HepG2 (cell line): ENCODE results near the gene HES6. TPM values are rescaled to one million over a fixed set of nuclear protein-coding genes. Genes with fewer than 3 reads are reported as not detected.
A peak's percentile ranks its signal among the peaks of the same experiment; 100 is the strongest.

ENCODE experiments used
- EHMT2 ChIP-seq: fragments of 200-600 bp; sonication (generic); IDR thresholded peaks from 2 replicates; pipeline ENCODE4 v1.7.0; 2017; ENCODE audit warnings: antibody characterized with exemption, low read depth, low read length, borderline replicate concordance
- GLI4 ChIP-seq: sonication (generic); formaldehyde crosslinking; IDR thresholded peaks from 2 replicates; pipeline ENCODE4 v1.5.1; 2020; ENCODE audit warnings: missing genetic modification reagents, mild to moderate bottlenecking, moderate library complexity, borderline replicate concordance
- HHEX ChIP-seq: IDR thresholded peaks from 2 replicates; pipeline ENCODE4 v1.6.1; 2016; ENCODE audit warnings: control low read depth
- HIC2 ChIP-seq: sonication (generic); formaldehyde crosslinking; IDR thresholded peaks from 2 replicates; pipeline ENCODE4 v1.9.0; 2022; ENCODE audit warnings: low read depth, missing genetic modification reagents
- HOXA5 ChIP-seq: sonication (generic); formaldehyde crosslinking; IDR thresholded peaks from 2 replicates; pipeline ENCODE4 v1.4.0; 2020; ENCODE audit warnings: missing genetic modification reagents
- MED13 ChIP-seq: sonication (generic); formaldehyde crosslinking; IDR thresholded peaks from 2 replicates; pipeline ENCODE4 v1.5.0; 2020; ENCODE audit warnings: missing genetic modification reagents
- MIER2 ChIP-seq: IDR thresholded peaks from 2 replicates; pipeline ENCODE4 v1.6.1; 2016; ENCODE audit warnings: missing biosample characterization, missing genetic modification reagents
- STAG1 ChIP-seq: sonication (generic); formaldehyde crosslinking; IDR thresholded peaks from 2 replicates; pipeline ENCODE4 v1.4.0; 2020; ENCODE audit warnings: missing genetic modification reagents
- ZBTB4 ChIP-seq: sonication (generic); formaldehyde crosslinking; IDR thresholded peaks from 2 replicates; pipeline ENCODE4 v1.4.0; 2020; ENCODE audit warnings: missing genetic modification reagents, mild to moderate bottlenecking, borderline replicate concordance
- ZFP36 ChIP-seq: fragments of 150-350 bp; IDR thresholded peaks from 2 replicates; pipeline ENCODE4 v1.6.1; 2018; ENCODE audit warnings: borderline replicate concordance, low read length, low read depth; ENCODE audit not compliant: partially characterized antibody
- ZFP91 ChIP-seq: sonication (generic); formaldehyde crosslinking; IDR thresholded peaks from 2 replicates; pipeline ENCODE4 v1.9.0; 2022; ENCODE audit warnings: missing genetic modification reagents, mild to moderate bottlenecking, borderline replicate concordance
- ZMYM4 ChIP-seq: sonication (generic); formaldehyde crosslinking; IDR thresholded peaks from 2 replicates; pipeline ENCODE4 v1.8.1; 2023; ENCODE audit warnings: mild to moderate bottlenecking, missing genetic modification reagents
- ZNF282 ChIP-seq: fragments of 450-650 bp; IDR thresholded peaks from 2 replicates; pipeline ENCODE4 v1.6.1; 2018; ENCODE audit not compliant: partially characterized antibody
- ZNF543 ChIP-seq: sonication (generic); formaldehyde crosslinking; IDR thresholded peaks from 2 replicates; pipeline ENCODE4 v1.4.0; 2020; ENCODE audit warnings: mild to moderate bottlenecking, missing genetic modification reagents
- polyA plus RNA-seq, 8 experiments: library from polyadenylated mRNA; depleted of rRNA in 3 of 8; stranded (reverse) in 7 of 8; unstranded in 1 of 8; fragments of >200 nt; fragmentation: Illumina TruSeq in 4 of 8; extraction: Trizol in 4 of 8; gene quantifications; 2 replicates each; pipeline versions ENCODE4 v1.2.1 to v1.2.3, GENCODE V29; 2011 to 2016; ENCODE audit warnings: low read depth in 4 of 8, missing spikeins in 1 of 8, mixed read lengths in 1 of 8; ENCODE audit not compliant: insufficient read depth in 1 of 8
- total RNA-seq, 5 experiments: library from RNA; depleted of rRNA; stranded (reverse); fragments of >200 nt; fragmentation: Illumina TruSeq; extraction: Trizol; gene quantifications; 2 replicates each; pipeline ENCODE4 v1.2.3, GENCODE V29; 2016; ENCODE audit warnings: low read depth in 1 of 5
- TF ChIP-seq, protein P1 (sequence below): IDR thresholded peaks from 2 replicates; pipeline ENCODE4 v1.6.1; 2016; ENCODE audit warnings: mild to moderate bottlenecking, missing biosample characterization, missing genetic modification reagents
- TF ChIP-seq, protein P2 (sequence below): sonication (generic); formaldehyde crosslinking; IDR thresholded peaks from 2 replicates; pipeline ENCODE4 v1.5.0; 2020; ENCODE audit warnings: mild to moderate bottlenecking, missing genetic modification reagents

Gene HES6
- total and polyA plus RNA-seq, 2 of the 13 experiments (the other 11 are each of a cell fraction or from before 2014, with no cell fraction given): 19.5 to 82.8 TPM

DNA sequence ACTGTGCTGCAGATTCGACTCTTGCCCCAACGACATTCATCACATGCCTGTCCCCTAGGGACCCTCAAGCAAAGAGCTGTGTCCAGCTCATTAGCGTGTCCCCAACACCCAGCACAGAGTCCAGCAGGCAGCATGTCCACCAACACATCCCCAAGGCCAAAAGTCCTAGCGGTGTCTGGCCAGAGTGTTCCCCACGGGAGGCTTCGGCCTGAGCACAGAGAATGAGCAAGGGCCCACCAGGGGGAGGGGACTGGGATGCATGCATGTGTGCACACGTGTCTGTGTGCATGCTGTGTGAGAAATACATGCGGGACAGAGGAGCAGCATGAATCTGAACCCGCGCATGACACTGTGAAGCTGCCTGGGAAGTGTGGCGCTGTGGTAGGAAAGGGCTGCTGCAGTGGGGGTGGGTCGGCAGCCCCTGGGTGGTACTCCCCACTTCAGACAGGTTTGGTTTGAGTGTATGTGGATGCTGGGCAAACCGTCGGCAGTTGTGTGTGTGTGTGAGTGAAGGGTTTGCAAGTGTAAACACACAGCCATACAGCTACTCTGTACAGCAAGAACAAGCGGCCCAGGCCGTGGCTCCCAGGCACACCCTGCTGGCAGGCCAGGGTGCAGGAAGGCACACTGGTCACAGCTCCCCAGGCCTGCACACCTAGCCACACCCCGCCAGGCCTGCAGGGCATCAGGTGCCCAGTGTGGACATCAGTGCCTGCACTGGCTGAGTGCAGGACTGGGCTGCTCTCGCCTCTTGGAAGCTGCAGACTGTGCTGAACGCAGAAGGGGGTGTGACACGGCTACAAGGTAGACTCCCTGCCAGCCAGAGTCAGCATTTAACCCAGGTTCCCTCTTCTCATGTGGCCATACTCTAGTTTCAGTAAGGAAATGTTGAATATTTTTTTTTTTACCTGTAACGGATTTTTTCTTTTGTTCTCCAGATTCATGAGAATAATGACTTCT lies 19.5 kb upstream of the HES6 start (continued):
- TF ChIP-seq ZNF282: no peak
- TF ChIP-seq HHEX: no peak
- TF ChIP-seq, protein P1, sequence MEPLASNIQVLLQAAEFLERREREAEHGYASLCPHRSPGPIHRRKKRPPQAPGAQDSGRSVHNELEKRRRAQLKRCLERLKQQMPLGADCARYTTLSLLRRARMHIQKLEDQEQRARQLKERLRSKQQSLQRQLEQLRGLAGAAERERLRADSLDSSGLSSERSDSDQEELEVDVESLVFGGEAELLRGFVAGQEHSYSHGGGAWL (CRISPR knock-in tag): no peak
- TF ChIP-seq ZFP91 (CRISPR knock-in tag): peak; percentile 27; the same call in 1 of the 2 replicates
- TF ChIP-seq ZBTB4: 0 out of 2 replicates have a peak, but pooled peaks have one; percentile 23
- TF ChIP-seq HIC2: peak; percentile 51; the same call in 1 of the 2 replicates
- TF ChIP-seq ZNF543 (CRISPR knock-in tag): no peak
- TF ChIP-seq ZMYM4: no peak
- TF ChIP-seq HOXA5 (CRISPR knock-in tag): no peak
- TF ChIP-seq MED13 (CRISPR knock-in tag): no peak
- TF ChIP-seq GLI4: no peak
- no peak for TF ChIP-seq EHMT2
- TF ChIP-seq, protein P2, sequence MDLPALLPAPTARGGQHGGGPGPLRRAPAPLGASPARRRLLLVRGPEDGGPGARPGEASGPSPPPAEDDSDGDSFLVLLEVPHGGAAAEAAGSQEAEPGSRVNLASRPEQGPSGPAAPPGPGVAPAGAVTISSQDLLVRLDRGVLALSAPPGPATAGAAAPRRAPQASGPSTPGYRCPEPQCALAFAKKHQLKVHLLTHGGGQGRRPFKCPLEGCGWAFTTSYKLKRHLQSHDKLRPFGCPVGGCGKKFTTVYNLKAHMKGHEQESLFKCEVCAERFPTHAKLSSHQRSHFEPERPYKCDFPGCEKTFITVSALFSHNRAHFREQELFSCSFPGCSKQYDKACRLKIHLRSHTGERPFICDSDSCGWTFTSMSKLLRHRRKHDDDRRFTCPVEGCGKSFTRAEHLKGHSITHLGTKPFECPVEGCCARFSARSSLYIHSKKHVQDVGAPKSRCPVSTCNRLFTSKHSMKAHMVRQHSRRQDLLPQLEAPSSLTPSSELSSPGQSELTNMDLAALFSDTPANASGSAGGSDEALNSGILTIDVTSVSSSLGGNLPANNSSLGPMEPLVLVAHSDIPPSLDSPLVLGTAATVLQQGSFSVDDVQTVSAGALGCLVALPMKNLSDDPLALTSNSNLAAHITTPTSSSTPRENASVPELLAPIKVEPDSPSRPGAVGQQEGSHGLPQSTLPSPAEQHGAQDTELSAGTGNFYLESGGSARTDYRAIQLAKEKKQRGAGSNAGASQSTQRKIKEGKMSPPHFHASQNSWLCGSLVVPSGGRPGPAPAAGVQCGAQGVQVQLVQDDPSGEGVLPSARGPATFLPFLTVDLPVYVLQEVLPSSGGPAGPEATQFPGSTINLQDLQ (CRISPR knock-in tag): no peak
- TF ChIP-seq ZFP36: no peak
- no peak for TF ChIP-seq MIER2 (CRISPR knock-in tag)
- peak; percentile 45 for TF ChIP-seq STAG1
